ENCODE measurements around the gene G6PD. TPM values are rescaled to one million over a fixed set of nuclear protein-coding genes. Genes with fewer than 3 reads are reported as not detected.
A peak's percentile ranks its signal among the peaks of the same experiment; 100 is the strongest.

Gene G6PD
- total and polyA plus RNA-seq, 9 donors = 18.0 to 115 (median 50.9) TPM

GRCh38 chrX:154490414-154491083 lies 56.1 kb downstream of the G6PD start, which contains the start of gene SLC10A3:
TSS of gene SLC10A3 (minus strand) at chrX:154490629. CDS start at chrX:154488940, 1,689 bp downstream.
- intact Hi-C loops (cut with DNase I) = no loop called here
- H3K27me3 ChIP-seq = no peaks in the 10 kb centered on the region
- peak within 1 kb of the TSS; percentile 56 for H3K4me3 ChIP-seq
- TF ChIP-seq CTCF (IDR thresholded peaks at IDR 0.05) (no peak), POLR2A (IDR thresholded peaks at IDR 0.05) (peak; percentile 78)
- peak; percentile 90 to 94 (median 93) for DNase-seq
- no peaks in the 10 kb centered on the region for H3K4me1 ChIP-seq (ENCODE audit: insufficient read depth)
- 28 to 37% (median 29%) methylated on average over 47 to 71 of the region's 71 CpGs for WGBS, 3 donors
- H3K36me3 ChIP-seq = no peaks in the 10 kb centered on the region
- H3K9me3 ChIP-seq = no peaks in the 10 kb centered on the region
- H3K27ac ChIP-seq = peak within 1 kb of the TSS; percentile 85 to 93

GRCh38 chrX:154490021-154490413 lies 56.6 kb downstream of the G6PD start:
- Histone ChIP-seq H3K9me3 (no peaks in the 10 kb centered on the region), H3K4me3 (peak overlapping the region; percentile 56), H3K36me3 (no peaks in the 10 kb centered on the region), H3K27me3 (no peaks in the 10 kb centered on the region), H3K27ac (peak overlapping the region; percentile 85 to 89), H3K4me1 (ENCODE audit: insufficient read depth) (no peaks in the 10 kb centered on the region)
- 28 to 59% (median 41%) methylated on average over 17 to 19 of the region's 19 CpGs for WGBS, 3 donors
- DNase-seq = peak; percentile 64 to 74 (median 66)
- intact Hi-C loops (cut with DNase I) = no loop called here
- no peak for TF ChIP-seq CTCF (IDR thresholded peaks at IDR 0.05)

- no peak for TF ChIP-seq CTCF (IDR thresholded peaks at IDR 0.05)
- TF ChIP-seq EP300 (IDR thresholded peaks at IDR 0.05) = no peak
- TF ChIP-seq POLR2A (IDR thresholded peaks at IDR 0.05) = no peak
- H3K36me3 ChIP-seq = no peaks in the 10 kb centered on the region
- H3K9me3 ChIP-seq = no peaks in the 10 kb centered on the region
- 81 to 84% (median 83%) methylated on average over 4 of the region's 4 CpGs for WGBS, 3 donors
- H3K4me3 ChIP-seq = peak overlapping the region; percentile 56
- intact Hi-C loops (cut with DNase I) = no loop called here
- no peaks in the 10 kb centered on the region for H3K4me1 ChIP-seq (ENCODE audit: insufficient read depth)
- no peaks in the 10 kb centered on the region for H3K27me3 ChIP-seq
- peak in 2 of 5 donors; percentile 18 to 37 for DNase-seq
- peak overlapping the region in 1 of 2 donors; percentile 89 for H3K27ac ChIP-seq
Measured at GRCh38 chrX:154489182-154489581, 57.5 kb downstream of the G6PD start.

GRCh38 chrX:154488336-154489075 lies 58.1 kb downstream of the G6PD start:
- peak in 2 of 5 donors; percentile 36 to 47 for DNase-seq
- whole genome bisulfite sequencing, 3 donors = 84 to 88% (median 88%) methylated on average over 18 to 20 of the region's 20 CpGs
- no peak overlapping the region for H3K27ac ChIP-seq
- no peaks in the 10 kb centered on the region for H3K9me3 ChIP-seq
- H3K36me3 ChIP-seq = no peaks in the 10 kb centered on the region
- no peaks in the 10 kb centered on the region for H3K27me3 ChIP-seq
- intact Hi-C loops (cut with DNase I) = no loop called here
- TF ChIP-seq POLR2A (IDR thresholded peaks at IDR 0.05) (no peak), EP300 (IDR thresholded peaks at IDR 0.05) (no peak), CTCF (IDR thresholded peaks at IDR 0.05) (no peak)
- H3K4me1 ChIP-seq (ENCODE audit: insufficient read depth) = no peaks in the 10 kb centered on the region
- no peak overlapping the region for H3K4me3 ChIP-seq
